ENCODE results near the gene PILRB.

GRCh38 chr7:100400041-100400440 lies 42.1 kb downstream of the PILRB start:
- TF ChIP-seq POLR2AphosphoS5 (IDR thresholded peaks at IDR 0.05; ENCODE audit: borderline replicate concordance, low read depth, low read length), result no peak
- TF ChIP-seq FOXP2 (optimal IDR thresholded peaks at IDR 0.05; ENCODE audit: control extremely low read depth, extremely low read length, insufficient read depth), result no peak
